H1 (cell line): Measurements from ENCODE around the gene SPTBN1.

Source experiments
- CBX5 ChIP-seq: fragments of 300-800, 300-1000 bp; sonication (generic); IDR thresholded peaks from 2 replicates; pipeline ENCODE4 v1.7.1; 2016; ENCODE audit warnings: antibody characterized with exemption, low read length, low read depth
- EZH2 ChIP-seq: fragments of 200-600 bp; sonication (generic); IDR thresholded peaks from 2 replicates; pipeline ENCODE4 v1.7.1; 2012; ENCODE audit warnings: low read depth, mild to moderate bottlenecking, moderate library complexity, low read length, inconsistent platforms; ENCODE audit not compliant: severe bottlenecking
- FOSL1 ChIP-seq: IDR thresholded peaks from 2 replicates; pipeline ENCODE4 v1.6.1; 2011; ENCODE audit warnings: mild to moderate bottlenecking, low read depth, low read length, moderate library complexity; ENCODE audit not compliant: insufficient read depth
- HDAC6 ChIP-seq: IDR thresholded peaks from one replicate; pipeline ENCODE4 v1.7.1; 2012; ENCODE audit warnings: low read depth, mild to moderate bottlenecking, inconsistent platforms, low read length, moderate library complexity
- POLR2A ChIP-seq, 2 experiments: IDR thresholded peaks; 1 replicate in 1 of 2; 2 replicates in 1 of 2; pipeline ENCODE4 v1.6.1; 2011; ENCODE audit warnings: low read depth in 2 of 2, low read length in 2 of 2, mild to moderate bottlenecking in 2 of 2; ENCODE audit errors: control extremely low read depth in 1 of 2
- POLR2AphosphoS5 ChIP-seq: IDR thresholded peaks from 2 replicates; pipeline ENCODE4 v1.6.1; 2011; ENCODE audit warnings: low read depth, low read length
- RNF2 ChIP-seq: fragments of 200-900, 300-1000 bp; sonication (generic); IDR thresholded peaks from 2 replicates; pipeline ENCODE4 v1.7.1; 2016; ENCODE audit warnings: borderline replicate concordance, low read depth, mild to moderate bottlenecking, antibody characterized with exemption, low read length; ENCODE audit not compliant: poor library complexity, severe bottlenecking; ENCODE audit errors: missing control alignments
- SAP30 ChIP-seq: fragments of 300-600 bp; sonication (generic); IDR thresholded peaks from 2 replicates; pipeline ENCODE4 v1.7.1; 2012; ENCODE audit warnings: low read length, moderate library complexity, mild to moderate bottlenecking, inconsistent platforms; ENCODE audit not compliant: insufficient read depth, insufficient replicate concordance
- TAF1 ChIP-seq: IDR thresholded peaks from 2 replicates; pipeline ENCODE4 v1.6.1; 2011; ENCODE audit warnings: mild to moderate bottlenecking, low read depth, low read length
- TF ChIP-seq, protein P1 (sequence below), 3 experiments: IDR thresholded peaks; 1 replicate in 2 of 3; 2 replicates in 1 of 3; pipeline versions ENCODE4 v1.5.1 to v1.6.1; 2011; ENCODE audit warnings: low read length in 3 of 3, mild to moderate bottlenecking in 3 of 3, inconsistent platforms in 2 of 3, low read depth in 1 of 3, moderate library complexity in 1 of 3; ENCODE audit not compliant: insufficient read depth in 1 of 3; ENCODE audit errors: control extremely low read depth in 1 of 3
- TF ChIP-seq, protein P2 (sequence below): IDR thresholded peaks from 2 replicates; pipeline ENCODE4 v1.6.1; 2012; ENCODE audit warnings: inconsistent platforms

DNA sequence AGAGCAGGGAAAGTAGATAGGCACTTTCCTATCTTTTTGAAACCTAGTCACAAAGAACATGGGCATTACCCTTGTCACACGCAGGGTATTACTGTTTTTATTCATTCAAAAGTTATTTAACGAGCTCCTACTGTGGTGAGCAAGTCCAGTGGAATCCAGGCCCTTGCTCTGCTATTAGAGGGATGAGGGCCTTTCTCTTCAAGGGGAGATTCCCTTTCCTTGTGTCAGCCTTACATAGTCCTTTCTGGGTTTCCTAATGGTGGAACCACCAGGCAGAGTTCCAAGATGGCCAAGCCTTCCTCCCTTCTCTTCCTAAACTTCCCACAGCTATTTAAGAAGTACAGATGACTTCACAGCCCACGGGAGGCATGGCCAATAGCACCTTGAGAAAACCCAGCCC is 64.6 kb downstream of the SPTBN1 start:
- TF ChIP-seq POLR2AphosphoS5: no peak
- TF ChIP-seq, protein P1, sequence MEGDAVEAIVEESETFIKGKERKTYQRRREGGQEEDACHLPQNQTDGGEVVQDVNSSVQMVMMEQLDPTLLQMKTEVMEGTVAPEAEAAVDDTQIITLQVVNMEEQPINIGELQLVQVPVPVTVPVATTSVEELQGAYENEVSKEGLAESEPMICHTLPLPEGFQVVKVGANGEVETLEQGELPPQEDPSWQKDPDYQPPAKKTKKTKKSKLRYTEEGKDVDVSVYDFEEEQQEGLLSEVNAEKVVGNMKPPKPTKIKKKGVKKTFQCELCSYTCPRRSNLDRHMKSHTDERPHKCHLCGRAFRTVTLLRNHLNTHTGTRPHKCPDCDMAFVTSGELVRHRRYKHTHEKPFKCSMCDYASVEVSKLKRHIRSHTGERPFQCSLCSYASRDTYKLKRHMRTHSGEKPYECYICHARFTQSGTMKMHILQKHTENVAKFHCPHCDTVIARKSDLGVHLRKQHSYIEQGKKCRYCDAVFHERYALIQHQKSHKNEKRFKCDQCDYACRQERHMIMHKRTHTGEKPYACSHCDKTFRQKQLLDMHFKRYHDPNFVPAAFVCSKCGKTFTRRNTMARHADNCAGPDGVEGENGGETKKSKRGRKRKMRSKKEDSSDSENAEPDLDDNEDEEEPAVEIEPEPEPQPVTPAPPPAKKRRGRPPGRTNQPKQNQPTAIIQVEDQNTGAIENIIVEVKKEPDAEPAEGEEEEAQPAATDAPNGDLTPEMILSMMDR (IDR thresholded peaks at IDR 0.05; ENCODE audit: control extremely low read depth in 1 of 3, insufficient read depth in 1 of 3, low read depth in 1 of 3, low read length in 3 of 3): no peak
- no peak for TF ChIP-seq CBX5
- TF ChIP-seq, protein P2, sequence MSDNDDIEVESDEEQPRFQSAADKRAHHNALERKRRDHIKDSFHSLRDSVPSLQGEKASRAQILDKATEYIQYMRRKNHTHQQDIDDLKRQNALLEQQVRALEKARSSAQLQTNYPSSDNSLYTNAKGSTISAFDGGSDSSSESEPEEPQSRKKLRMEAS: no peak
- no peak for TF ChIP-seq HDAC6
- TF ChIP-seq SAP30: no peak
- no peak for TF ChIP-seq EZH2
- no peak for TF ChIP-seq POLR2A (IDR thresholded peaks at IDR 0.05; ENCODE audit: control extremely low read depth in 1 of 2, low read depth in 2 of 2, low read length in 2 of 2)
- TF ChIP-seq FOSL1: no peak
- no peak for TF ChIP-seq TAF1
- no peak for TF ChIP-seq RNF2
